GM12865 (cell line): Measurements from ENCODE around the gene ACOX3.
"Not testable (repeated sequence)": the region's sequence is repeated elsewhere in the genome, so short reads cannot be mapped to it uniquely, and the experiment has no call there.

Experiments used
- DNase-seq: peaks from one replicate; pipeline ENCODE4 v3.0.0; 2010; ENCODE audit warnings: low read depth
- H3K4me3 ChIP-seq: 2 replicates; pipeline ENCODE4 v1.5.1; 2011; ENCODE audit warnings: mild to moderate bottlenecking, low read depth, low read length, control low read depth
- CTCF ChIP-seq: IDR thresholded peaks from 2 replicates; pipeline ENCODE4 v1.5.1; 2011; ENCODE audit warnings: low read length, control low read depth, low read depth, inconsistent platforms; ENCODE audit not compliant: insufficient read depth; ENCODE audit errors: missing control alignments

The ACOX3 gene

GRCh38 chr4:8343967-8344331, 96.6 kb downstream of the ACOX3 start:
- H3K4me3 ChIP-seq = no peak overlapping the region
- DNase-seq = no peak
- TF ChIP-seq CTCF = no peak

- no peak for TF ChIP-seq CTCF
Observed at GRCh38 chr4:8343262-8343966, 97.1 kb downstream of the ACOX3 start.

GRCh38 chr4:8342651-8343261, 97.8 kb downstream of the ACOX3 start:
- TF ChIP-seq CTCF = no peak
- H3K4me3 ChIP-seq = no peak overlapping the region
- DNase-seq = no peak

More at GRCh38 chr4:8343262-8343966, 97.1 kb downstream of the ACOX3 start:
- no peak for DNase-seq
- no peak overlapping the region for H3K4me3 ChIP-seq

DNA sequence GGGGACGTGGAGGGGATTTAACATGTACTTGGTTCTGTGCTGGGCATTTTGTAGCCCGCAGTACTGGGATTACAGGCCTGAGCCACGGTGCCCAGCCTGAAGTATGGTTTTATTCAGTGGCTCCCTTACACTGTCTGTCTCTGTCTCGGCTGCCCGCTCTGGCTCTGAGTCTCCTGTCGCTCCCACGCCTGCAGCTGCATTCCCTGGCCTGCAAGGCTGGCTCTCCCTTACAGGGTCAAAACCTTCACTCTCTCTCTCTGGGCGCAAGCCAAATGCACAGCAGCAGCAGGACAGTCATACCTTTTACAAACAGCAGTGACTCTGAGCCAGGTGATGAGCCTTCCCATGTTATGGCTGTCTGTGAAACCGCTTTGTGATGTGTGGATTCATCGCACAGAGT, 98.8 kb downstream of the ACOX3 start:
- no peak overlapping the region for H3K4me3 ChIP-seq
- TF ChIP-seq CTCF = no peak
- no peak for DNase-seq

DNA sequence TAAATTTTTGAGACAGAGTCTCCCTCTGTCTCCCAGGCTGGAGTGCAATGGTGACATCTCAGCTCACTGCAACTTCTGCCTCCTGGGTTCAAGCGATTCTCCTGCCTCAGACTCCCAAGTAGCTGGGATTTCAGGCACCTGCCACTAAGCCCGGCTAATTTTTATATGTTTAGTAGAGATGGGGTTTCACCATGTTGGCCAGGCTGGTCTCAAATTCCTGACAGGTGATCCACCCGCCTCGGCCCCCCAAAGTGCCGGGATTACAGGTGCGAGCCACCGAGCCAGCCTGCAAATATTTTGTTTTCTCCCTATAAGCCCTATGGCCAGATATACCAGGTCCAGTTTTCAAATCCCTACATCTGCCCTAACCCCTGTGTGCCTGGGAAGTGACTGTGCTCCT, 99.2 kb downstream of the ACOX3 start:
- not testable (repeated sequence) for DNase-seq, H3K4me3 ChIP-seq

DNA sequence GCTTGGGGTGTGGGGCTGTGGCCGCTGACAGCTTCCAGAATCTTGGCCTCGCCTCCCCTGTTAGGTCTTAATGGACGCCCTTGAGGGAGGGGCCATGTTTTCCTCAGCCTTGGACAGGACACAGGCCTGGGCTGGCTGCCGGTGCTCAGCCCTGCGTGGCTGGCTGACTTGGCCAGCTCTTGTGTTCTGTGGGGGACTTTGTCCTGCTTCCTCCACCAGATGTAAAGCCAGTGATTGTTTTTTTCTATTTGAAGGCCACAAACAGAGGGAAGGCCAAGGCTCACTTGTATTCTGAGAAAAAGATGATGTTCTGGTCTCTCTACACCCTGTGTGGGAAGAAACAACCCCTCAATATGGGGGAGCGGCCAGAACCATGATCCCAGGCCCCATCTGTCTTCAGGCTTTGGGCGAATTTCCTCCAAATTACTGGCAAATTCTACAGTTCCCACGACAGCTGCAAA, 99.7 kb downstream of the ACOX3 start:
- no peak for TF ChIP-seq CTCF
- DNase-seq = no peak
- no peak overlapping the region for H3K4me3 ChIP-seq

DNA sequence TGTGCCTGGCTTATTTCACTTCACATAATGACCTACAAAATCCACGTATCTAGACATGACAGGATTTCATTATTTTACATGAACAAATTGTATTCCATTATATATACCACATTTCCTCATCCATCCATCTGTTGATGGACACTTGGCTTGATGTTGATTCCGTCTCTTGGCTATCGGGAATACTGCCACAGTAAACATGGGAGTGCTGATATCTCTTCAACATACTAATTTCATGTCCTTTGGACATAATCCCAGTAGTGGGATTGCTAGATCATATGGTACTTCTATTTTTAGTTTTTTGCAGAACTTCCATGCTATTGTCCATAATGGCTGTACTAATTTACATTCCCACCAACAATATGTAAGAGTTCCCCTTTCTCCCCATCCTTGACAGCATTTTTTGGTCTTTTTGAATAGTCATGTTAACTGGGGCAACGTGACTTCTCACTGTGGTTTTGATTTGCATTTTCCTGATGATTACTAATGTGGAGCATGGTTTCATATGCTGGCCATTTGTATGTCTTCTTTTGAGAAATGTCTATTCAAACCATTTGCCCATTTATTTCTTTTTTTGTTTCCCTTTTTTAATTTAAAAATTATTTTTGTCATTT, 102.1 kb downstream of the ACOX3 start:
- TF ChIP-seq CTCF = no peak
- no peak for DNase-seq
- no peak overlapping the region for H3K4me3 ChIP-seq
